CD14-positive monocyte (primary cell): ENCODE measurements around the gene RELN. TPM values are rescaled to one million over a fixed set of nuclear protein-coding genes. Genes with fewer than 3 reads are reported as not detected.
"Not testable (repeated sequence)": the region's sequence is repeated elsewhere in the genome, so short reads cannot be mapped to it uniquely, and the experiment has no call there.

Experiments
- DNase-seq, 3 donors: peaks; one replicate each; pipeline ENCODE4 v3.0.0-alpha.2; 2011 to 2022
- H2AFZ ChIP-seq: 2 replicates; pipeline ENCODE4 v1.6.0; 2012; ENCODE audit warnings: mild to moderate bottlenecking, low read depth, low read length, inconsistent platforms; ENCODE audit not compliant: insufficient read depth, poor library complexity, severe bottlenecking
- H3K27ac ChIP-seq, 2 donors: 1 replicate in 1 of 2; 2 replicates in 1 of 2; pipeline ENCODE4 v1.5.1; 2012 to 2013; ENCODE audit warnings: low read length in 2 of 2, control low read depth in 1 of 2, inconsistent platforms in 1 of 2, low read depth in 1 of 2, mild to moderate bottlenecking in 1 of 2
- H3K27me3 ChIP-seq, 2 donors: one replicate each; pipeline versions ENCODE4 v1.6.0 to v1.6.1; 2011 to 2013; ENCODE audit warnings: low read length in 2 of 2; ENCODE audit not compliant: control insufficient read depth in 2 of 2, insufficient read depth in 2 of 2
- H3K36me3 ChIP-seq, 2 donors: replicated peaks in 1 of 2; 1 replicate in 1 of 2; 2 replicates in 1 of 2; pipeline versions ENCODE4 v1.5.1 to v1.6.1; 2012 to 2013; ENCODE audit warnings: low read length in 2 of 2, control low read depth in 1 of 2, inconsistent platforms in 1 of 2, mild to moderate bottlenecking in 1 of 2; ENCODE audit not compliant: insufficient read depth in 2 of 2, control insufficient read depth in 1 of 2
- H3K4me1 ChIP-seq, 2 donors: 1 replicate in 1 of 2; 2 replicates in 1 of 2; pipeline versions ENCODE4 v1.5.1 to v1.6.1; 2012 to 2013; ENCODE audit warnings: low read length in 2 of 2, control low read depth in 1 of 2, inconsistent platforms in 1 of 2, mild to moderate bottlenecking in 1 of 2, moderate library complexity in 1 of 2; ENCODE audit not compliant: insufficient read depth in 2 of 2, control insufficient read depth in 1 of 2
- H3K4me2 ChIP-seq: replicated peaks from 2 replicates; pipeline ENCODE3; 2012; ENCODE audit warnings: low read length, moderate library complexity, mild to moderate bottlenecking; ENCODE audit not compliant: poor library complexity, severe bottlenecking; ENCODE audit errors: extremely low read depth
- H3K4me3 ChIP-seq, 3 experiments: fragments of 200-600 bp in 1 of 3; sonication (generic) in 1 of 3; replicated peaks in 1 of 3; 1 replicate in 2 of 3; 2 replicates in 1 of 3; pipeline ENCODE4 v1.5.1; 2011 to 2013; ENCODE audit warnings: low read length in 3 of 3, mild to moderate bottlenecking in 3 of 3, control low read depth in 2 of 3, low read depth in 2 of 3, inconsistent platforms in 1 of 3, moderate library complexity in 1 of 3
- H3K79me2 ChIP-seq: 2 replicates; pipeline ENCODE4 v1.6.0; 2012; ENCODE audit warnings: mild to moderate bottlenecking, control low read depth, inconsistent platforms, low read length, moderate library complexity; ENCODE audit not compliant: insufficient read depth
- H3K9ac ChIP-seq: 2 replicates; pipeline ENCODE4 v1.6.0; 2017; ENCODE audit warnings: low read length, mild to moderate bottlenecking; ENCODE audit not compliant: insufficient read depth, poor library complexity, severe bottlenecking
- H3K9me3 ChIP-seq, 2 donors: replicated peaks in 1 of 2; 1 replicate in 1 of 2; 2 replicates in 1 of 2; pipeline versions ENCODE4 v1.5.1 to v1.6.1; 2012 to 2013; ENCODE audit warnings: low read length in 2 of 2, control low read depth in 1 of 2; ENCODE audit not compliant: control insufficient read depth in 1 of 2, insufficient read depth in 1 of 2
- H4K20me1 ChIP-seq: 2 replicates; pipeline ENCODE4 v1.6.0; 2012; ENCODE audit warnings: mild to moderate bottlenecking, low read length, control low read depth, moderate library complexity; ENCODE audit not compliant: insufficient read depth
- H3K27ac Mint-ChIP-seq, 7 donors: one replicate each; pipeline ENCODE4 v1.8.0; 2020; ENCODE audit warnings: mild to moderate bottlenecking in 7 of 7, mixed read lengths in 7 of 7, moderate library complexity in 6 of 7, inconsistent platforms in 2 of 7
- H3K27me3 Mint-ChIP-seq, 3 donors: one replicate each; pipeline ENCODE4 v1.8.0; 2021 to 2022; ENCODE audit warnings: low read depth in 3 of 3, mild to moderate bottlenecking in 3 of 3, mixed read lengths in 3 of 3, moderate library complexity in 3 of 3, inconsistent platforms in 1 of 3
- H3K36me3 Mint-ChIP-seq, 2 donors: one replicate each; pipeline ENCODE4 v1.8.0; 2020; ENCODE audit warnings: mixed read lengths in 2 of 2, inconsistent platforms in 1 of 2, mild to moderate bottlenecking in 1 of 2
- H3K4me1 Mint-ChIP-seq: one replicate; pipeline ENCODE4 v1.8.0; 2020; ENCODE audit warnings: mild to moderate bottlenecking, mixed read lengths
- H3K4me3 Mint-ChIP-seq, 2 donors: one replicate each; pipeline ENCODE4 v1.8.0; 2020; ENCODE audit warnings: mild to moderate bottlenecking in 2 of 2, mixed read lengths in 2 of 2, moderate library complexity in 1 of 2
- H3K9me3 Mint-ChIP-seq, 7 donors: one replicate each; pipeline ENCODE4 v1.8.0; 2020 to 2022; ENCODE audit warnings: mixed read lengths in 7 of 7, mild to moderate bottlenecking in 6 of 7, moderate library complexity in 6 of 7, inconsistent platforms in 2 of 7
- WGBS: methylation state at CpG from one replicate; pipeline ENCODE4 v1.1.5; 2013; ENCODE audit warnings: missing lambda C conversion rate; ENCODE audit not compliant: insufficient coverage; 5-methylcytosine and 5-hydroxymethylcytosine counted together
- intact Hi-C, 2 donors: fragments of 100-400 bp; cut with micrococcal nuclease; formaldehyde crosslinking; loops; one replicate each; pipeline versions ENCODE4 v1.15.0 to v1.15.1; 2023
- polyA minus RNA-seq: library from RNA; depleted of rRNA, polyadenylated mRNA; stranded (reverse); fragments of >200 nt; gene quantifications from 2 replicates; pipeline ENCODE4 v1.2.3, GENCODE V29; 2012
- polyA plus RNA-seq, 3 donors: library from polyadenylated mRNA; depleted of rRNA in 1 of 3; unstranded in 2 of 3; stranded (reverse) in 1 of 3; fragments of 300-500 nt in 2 of 3; fragments of >200 nt in 1 of 3; fragmentation: Illumina TruSeq in 2 of 3; gene quantifications; 1 replicate in 2 of 3; 2 replicates in 1 of 3; pipeline ENCODE4 v1.2.3, GENCODE V29; 2012 to 2021
- total RNA-seq, 12 experiments: library from RNA in 1 of 12; stranded (reverse) in 1 of 12; fragments of 120-200 nt in 1 of 12; gene quantifications; one replicate each; pipeline ENCODE4 v1.2.4 and lab custom pipeline; 2013 to 2026; ENCODE audit warnings: mixed read lengths in 6 of 12, inconsistent platforms in 1 of 12
- TF ChIP-seq, protein P1 (sequence below): fragments of 200-600 bp; IDR thresholded peaks from one replicate; pipeline ENCODE4 v1.8.0; 2022; ENCODE audit warnings: antibody characterized with exemption, mild to moderate bottlenecking

RELN gene
- total RNA-seq (2013): 0.04 TPM
- polyA plus RNA-seq (not detected), polyA minus RNA-seq (not detected in 2 replicates), total RNA-seq (lab: John Stamatoyannopoulos, UW) (0.06 to 11.4 (median 0.33) reads per million in 11 experiments)

DNA sequence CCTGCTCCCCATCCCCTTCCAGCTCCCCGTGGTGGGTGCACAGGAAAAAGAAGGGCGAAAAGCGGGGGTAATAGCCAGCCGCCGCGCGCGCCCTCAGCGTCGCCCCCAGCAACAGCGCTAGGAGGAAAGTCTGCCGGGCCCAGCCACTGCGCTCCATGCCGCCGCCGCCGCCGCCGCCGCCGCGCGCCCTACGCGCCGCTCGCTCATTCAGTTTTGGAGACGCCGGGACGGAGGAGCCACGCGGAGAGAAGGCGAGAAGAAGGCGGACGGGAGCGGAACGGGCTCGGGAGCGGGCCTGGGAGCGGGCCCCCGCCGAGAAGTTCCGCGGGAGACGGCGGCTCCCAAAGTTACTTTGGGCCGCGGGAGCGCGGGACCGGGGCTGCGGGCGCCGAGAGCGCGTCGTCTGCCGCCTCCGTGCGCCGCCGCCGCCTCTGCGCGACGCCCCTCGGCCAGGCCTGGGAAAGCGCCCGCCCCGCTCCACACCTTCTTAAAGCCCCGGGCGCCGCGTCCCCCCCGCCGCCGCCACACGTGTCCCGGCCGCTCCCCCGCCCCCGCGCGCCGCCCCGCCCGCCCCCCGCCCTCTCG is at the start of gene RELN:
Gene RELN, minus strand, starts transcription at position 459 of the 585 bp plus-strand sequence. Its CDS starts 302 bp downstream, at position 157.
- H3K36me3 ChIP-seq: no peaks in the 10 kb centered on the region
- intact Hi-C loops: no loop called here
- H3K27ac ChIP-seq: no peak within 1 kb of the TSS
- no peak for DNase-seq
- no peak within 1 kb of the TSS for H3K4me2 ChIP-seq
- H3K9ac ChIP-seq: no peak within 1 kb of the TSS
- peaks cover 0 to 3% of the 10 kb centered on the region in 2 donors for H3K36me3 Mint-ChIP-seq
- TF ChIP-seq, protein P1, sequence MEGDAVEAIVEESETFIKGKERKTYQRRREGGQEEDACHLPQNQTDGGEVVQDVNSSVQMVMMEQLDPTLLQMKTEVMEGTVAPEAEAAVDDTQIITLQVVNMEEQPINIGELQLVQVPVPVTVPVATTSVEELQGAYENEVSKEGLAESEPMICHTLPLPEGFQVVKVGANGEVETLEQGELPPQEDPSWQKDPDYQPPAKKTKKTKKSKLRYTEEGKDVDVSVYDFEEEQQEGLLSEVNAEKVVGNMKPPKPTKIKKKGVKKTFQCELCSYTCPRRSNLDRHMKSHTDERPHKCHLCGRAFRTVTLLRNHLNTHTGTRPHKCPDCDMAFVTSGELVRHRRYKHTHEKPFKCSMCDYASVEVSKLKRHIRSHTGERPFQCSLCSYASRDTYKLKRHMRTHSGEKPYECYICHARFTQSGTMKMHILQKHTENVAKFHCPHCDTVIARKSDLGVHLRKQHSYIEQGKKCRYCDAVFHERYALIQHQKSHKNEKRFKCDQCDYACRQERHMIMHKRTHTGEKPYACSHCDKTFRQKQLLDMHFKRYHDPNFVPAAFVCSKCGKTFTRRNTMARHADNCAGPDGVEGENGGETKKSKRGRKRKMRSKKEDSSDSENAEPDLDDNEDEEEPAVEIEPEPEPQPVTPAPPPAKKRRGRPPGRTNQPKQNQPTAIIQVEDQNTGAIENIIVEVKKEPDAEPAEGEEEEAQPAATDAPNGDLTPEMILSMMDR: no peak
- H3K9me3 ChIP-seq: no peaks in the 10 kb centered on the region
- peaks cover 42 to 48% of the 10 kb centered on the region in 2 donors for H3K27me3 ChIP-seq
- H3K27me3 Mint-ChIP-seq: peaks cover 38 to 56% (median 41%) of the 10 kb centered on the region in 3 donors
- under 1% methylated on average over 84 of the region's 89 CpGs for WGBS
- no peak within 1 kb of the TSS for H3K4me3 ChIP-seq
- peaks cover 0 to 4% (median 3%) of the 10 kb centered on the region in 7 donors for H3K9me3 Mint-ChIP-seq
- no peaks in the 10 kb centered on the region for H3K4me1 ChIP-seq
- H2AFZ ChIP-seq: no peak within 1 kb of the TSS
- H3K4me3 Mint-ChIP-seq: peak within 1 kb of the TSS; percentile 47 to 81
- peaks cover 4% of the 10 kb centered on the region for H3K4me1 Mint-ChIP-seq
- no peaks in the 10 kb centered on the region for H4K20me1 ChIP-seq
- no peak within 1 kb of the TSS for H3K27ac Mint-ChIP-seq
- H3K79me2 ChIP-seq: no peaks in the 10 kb centered on the region

DNA sequence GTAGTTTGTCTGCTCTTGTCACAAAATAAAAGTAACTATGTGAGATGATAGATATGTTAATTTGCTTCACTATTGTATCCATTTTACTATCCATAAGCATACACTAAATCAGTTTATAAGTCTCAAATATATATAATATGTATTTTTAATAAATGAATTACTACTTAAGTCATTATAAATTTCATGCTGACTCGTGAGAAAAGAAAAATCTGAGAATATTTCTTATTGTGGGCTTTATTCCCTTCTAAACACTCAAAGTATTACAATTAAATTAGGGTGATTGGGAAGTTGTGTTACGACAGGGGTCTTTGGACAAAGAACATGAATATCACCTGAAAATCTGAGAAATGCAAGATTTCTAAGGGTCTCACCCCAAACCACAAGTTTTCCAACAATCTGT is 48.7 kb upstream of the RELN start:
- no peak overlapping the region for H3K4me2 ChIP-seq
- no peak for DNase-seq
- no peak overlapping the region for H3K9ac ChIP-seq
- Mint-ChIP-seq H3K4me1 (no peaks in the 10 kb centered on the region), H3K4me3 (no peak overlapping the region), H3K9me3 (peaks cover 5 to 7% (median 6%) of the 10 kb centered on the region in 7 donors), H3K27ac (no peak overlapping the region), H3K36me3 (no peaks in the 10 kb centered on the region), H3K27me3 (peaks cover 0 to 4% (median 0%) of the 10 kb centered on the region in 3 donors)
- H3K4me3 ChIP-seq: no peak overlapping the region
- no peaks in the 10 kb centered on the region for H3K79me2 ChIP-seq
- no peaks in the 10 kb centered on the region for H4K20me1 ChIP-seq
- H2AFZ ChIP-seq: no peak overlapping the region
- no peak overlapping the region for H3K27ac ChIP-seq
- no peaks in the 10 kb centered on the region for H3K4me1 ChIP-seq
- no peaks in the 10 kb centered on the region for H3K36me3 ChIP-seq
- no peaks in the 10 kb centered on the region for H3K27me3 ChIP-seq
- intact Hi-C loops: no loop called here
- H3K9me3 ChIP-seq: peaks cover 6 to 12% of the 10 kb centered on the region in 2 donors
- TF ChIP-seq, protein P1: no peak
- no CpG with 5 or more reads among the region's 2 CpGs for WGBS

DNA sequence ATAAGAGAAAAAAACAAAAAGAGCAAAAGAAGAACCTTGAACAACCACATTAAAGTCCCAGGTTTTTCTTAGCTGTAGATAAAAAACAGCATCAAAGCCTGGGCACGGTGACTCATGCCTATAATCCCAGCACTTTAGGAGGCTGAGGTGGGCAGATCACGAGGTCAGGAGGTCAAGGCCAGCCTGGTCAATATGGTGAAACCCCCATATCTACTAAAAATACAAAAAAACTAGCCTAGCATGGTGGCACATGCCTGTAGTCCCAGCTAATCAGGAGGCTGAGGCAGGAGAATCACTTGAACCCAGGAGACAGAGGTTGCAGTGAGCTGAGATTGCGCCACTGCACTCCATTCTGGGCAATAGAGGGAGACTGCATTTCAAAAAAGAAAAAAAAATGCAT is 47.4 kb upstream of the RELN start:
- H3K27me3 Mint-ChIP-seq, H3K4me1 ChIP-seq, H3K4me3 Mint-ChIP-seq, H3K27me3 ChIP-seq, H4K20me1 ChIP-seq, H3K4me2 ChIP-seq, H3K4me3 ChIP-seq, H3K9me3 Mint-ChIP-seq, H3K36me3 Mint-ChIP-seq, H3K27ac ChIP-seq, H3K4me1 Mint-ChIP-seq, H3K9ac ChIP-seq, DNase-seq, H3K36me3 ChIP-seq, H3K79me2 ChIP-seq, intact Hi-C loops, H3K27ac Mint-ChIP-seq, H2AFZ ChIP-seq: not testable (repeated sequence)
- 100% methylated on average over 1 of the region's 3 CpGs for WGBS
- peaks cover 6 to 12% of the 10 kb centered on the region in 2 donors for H3K9me3 ChIP-seq
